ENCODE measurements around the gene KRTAP5-2.

- TF ChIP-seq CTCF (IDR thresholded peaks at IDR 0.05; ENCODE audit: borderline replicate concordance, extremely low read depth, low read length, poor library complexity, severe bottlenecking) (no peak), EZH2 (IDR thresholded peaks at IDR 0.05; ENCODE audit: borderline replicate concordance, low read depth, low read length, severe bottlenecking) (no peak)
Measured at GRCh38 chr11:1619449-1619848, 21.4 kb upstream of the KRTAP5-2 start.

Data from DND-41 (cell line).